Measurements from ENCODE around the gene FILIP1L.

FILIP1L gene

DNA sequence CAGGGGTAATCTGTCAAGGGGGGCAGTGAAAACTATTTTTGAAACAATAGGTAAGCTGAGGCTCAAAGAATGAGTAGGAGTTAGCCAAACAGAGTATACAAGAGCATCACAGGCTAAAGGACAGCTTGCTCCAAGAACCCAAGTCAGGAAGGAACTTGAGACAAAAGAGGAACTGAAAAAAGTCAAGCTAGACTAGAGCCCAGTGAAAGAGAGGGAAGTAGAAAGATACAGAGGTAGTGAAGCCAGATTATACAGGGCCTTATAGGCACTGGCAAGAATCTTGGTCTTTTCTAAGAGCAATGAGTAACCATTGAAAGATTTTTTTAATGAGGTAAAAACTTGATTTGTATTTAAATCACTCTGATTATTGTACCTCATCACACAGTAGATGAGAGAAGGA lies 69.9 kb downstream of the FILIP1L start:
- no peak for DNase-seq

DNA sequence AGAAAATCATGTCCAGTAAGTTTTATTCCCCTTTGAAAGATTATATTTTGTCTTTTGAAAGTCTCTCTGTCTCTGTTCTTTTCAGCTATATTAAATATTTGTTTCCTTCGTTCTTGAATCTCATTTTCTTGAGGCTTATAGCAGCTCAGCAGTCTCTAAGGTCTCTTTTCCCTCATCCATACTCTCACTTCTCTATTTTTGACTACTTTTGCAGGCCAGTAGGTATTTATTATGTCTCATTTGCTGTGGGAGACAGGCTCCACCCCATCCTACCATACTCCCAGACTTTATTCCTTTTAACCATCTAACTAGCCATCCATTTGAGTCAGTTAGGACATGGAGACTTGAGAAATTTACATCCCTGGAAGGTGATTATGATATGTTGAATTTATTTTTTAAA lies 71.0 kb downstream of the FILIP1L start:
- DNase-seq, result no peak

DNA sequence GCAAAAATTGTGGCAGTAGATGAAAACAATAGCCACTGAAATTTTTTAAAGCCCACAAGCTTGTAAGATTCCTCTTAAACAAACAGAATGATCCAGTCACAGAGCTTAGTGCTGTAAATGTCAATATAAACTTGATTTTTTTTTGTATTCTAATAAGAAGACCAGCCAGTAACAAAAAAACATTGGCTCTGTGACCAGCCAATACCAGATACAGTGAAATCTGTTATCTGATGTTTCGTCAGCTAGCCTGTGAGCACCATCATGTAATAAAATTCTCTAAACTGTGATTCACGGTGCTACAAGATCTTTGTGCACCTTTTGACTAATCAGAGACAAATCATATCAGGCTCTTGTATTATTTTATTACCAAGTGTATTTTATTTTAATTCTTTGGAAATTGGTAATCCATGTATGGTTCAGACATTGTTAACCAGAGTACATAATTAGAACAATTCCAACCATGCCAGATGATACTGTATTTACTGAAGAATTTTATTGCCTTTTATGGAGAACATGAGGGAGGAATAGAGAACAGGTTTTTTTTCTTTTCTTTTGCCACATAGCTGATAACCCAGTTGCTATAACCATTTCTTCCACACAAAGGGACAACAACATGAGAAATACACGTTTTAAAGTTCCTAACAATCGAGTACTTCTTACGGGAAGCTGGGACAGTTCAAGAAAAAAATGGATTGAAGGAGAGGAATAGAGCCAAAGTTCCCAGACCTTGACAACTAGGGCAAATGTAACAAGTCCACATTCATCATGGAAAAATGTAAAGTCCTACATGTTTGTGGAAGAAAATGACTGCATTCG lies 71.9 kb downstream of the FILIP1L start:
- no peak for DNase-seq

DNA sequence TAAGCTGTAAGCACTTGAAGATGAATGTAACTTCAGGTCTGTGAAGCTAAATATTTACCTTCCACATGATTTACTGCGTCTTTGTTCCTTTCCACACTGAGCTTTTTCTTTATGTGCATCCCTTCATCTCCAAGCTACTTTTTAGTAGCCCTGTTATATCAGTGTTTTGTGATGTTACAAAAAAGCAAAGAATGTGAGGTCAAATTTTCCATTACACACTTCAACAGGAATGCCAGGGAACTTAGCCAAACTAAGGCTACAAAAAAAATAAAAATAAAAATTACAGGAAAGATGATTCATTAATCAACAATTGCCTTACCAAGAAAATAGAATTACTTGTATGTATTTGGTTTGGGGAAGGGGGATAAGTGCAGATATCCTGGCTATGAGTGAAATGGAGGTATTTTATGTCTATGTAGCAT lies 73.0 kb downstream of the FILIP1L start:
- no peak for DNase-seq

DNA sequence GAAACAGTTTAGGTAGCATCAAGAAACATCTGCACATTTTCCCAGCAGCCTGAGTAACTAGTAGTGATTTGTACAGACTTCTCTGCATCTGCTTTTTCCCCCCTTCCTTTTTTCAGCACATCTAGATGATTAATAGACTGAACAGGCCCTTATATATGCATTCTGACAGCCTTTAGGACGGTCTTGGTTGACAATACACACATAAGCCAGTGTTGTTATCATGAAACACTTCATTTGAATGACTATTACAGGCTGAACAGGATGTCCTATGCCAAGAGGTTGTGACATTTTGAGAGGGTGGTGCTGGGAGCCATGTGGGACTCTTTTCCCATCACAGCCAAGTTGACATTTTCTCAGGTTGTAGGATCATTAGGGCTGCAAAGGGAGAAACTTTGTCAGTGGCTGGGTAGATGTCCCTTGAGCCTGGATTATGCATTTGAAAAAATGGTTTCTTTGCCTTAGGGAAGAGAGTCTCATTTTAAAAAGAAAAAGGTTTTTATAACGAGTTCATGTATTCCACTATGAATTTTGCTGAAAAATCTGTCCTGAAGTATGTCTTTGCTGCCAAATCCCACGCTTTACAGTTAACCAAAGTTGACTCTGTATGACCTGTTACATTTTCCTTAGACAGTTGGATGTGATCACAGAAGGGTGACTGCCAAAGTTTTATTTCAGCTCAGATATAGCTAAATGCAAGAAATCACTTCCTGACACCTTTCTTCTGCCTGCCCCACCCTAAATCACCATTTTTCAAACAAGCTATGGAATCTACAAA lies 73.7 kb downstream of the FILIP1L start:
- no peak for DNase-seq

DNA sequence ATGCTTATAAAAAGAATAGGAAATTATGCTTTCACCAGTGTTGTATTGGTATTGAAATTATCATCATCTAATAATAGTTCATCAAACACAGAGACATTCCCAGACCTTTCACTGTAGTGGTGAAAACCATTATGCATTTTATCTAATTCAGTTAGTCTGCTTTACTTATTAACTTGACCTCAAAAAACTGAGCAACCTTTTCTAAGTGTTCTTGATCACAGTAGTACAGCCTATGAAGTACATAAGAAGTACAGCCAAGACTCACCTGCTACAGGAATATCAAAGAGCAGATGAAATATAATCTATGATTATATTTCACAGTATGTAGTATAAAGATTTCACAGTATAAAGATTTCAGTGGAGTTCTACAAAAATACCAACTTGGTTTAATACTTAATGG lies 75.2 kb downstream of the FILIP1L start:
- no peak for DNase-seq

DNA sequence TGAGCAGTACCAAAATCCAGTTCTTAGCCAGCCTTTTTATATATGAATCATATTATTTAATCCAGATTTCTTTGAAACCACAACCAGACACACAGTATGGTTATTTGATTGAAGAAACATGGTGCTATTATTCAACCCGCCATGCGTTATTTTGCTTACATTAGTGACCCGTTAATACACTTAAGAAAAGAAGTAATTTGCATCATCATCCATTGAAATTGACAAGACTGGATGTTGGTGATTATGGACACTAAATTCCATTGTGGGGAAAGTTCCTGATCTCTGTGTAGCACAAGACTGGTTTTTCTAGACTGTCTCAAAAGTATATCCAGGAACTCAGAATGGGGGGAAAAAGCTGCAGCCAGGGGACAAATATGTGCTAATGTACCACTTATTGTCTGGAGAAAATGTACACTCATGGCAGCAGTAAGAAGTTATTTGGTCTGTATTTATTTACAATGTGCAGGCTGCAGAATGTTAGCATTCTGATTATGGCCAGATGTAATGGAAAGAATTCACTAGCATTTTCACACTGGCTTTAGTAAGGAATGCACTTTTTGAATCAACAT lies 80.3 kb downstream of the FILIP1L start:
- DNase-seq, result no peak

DNA sequence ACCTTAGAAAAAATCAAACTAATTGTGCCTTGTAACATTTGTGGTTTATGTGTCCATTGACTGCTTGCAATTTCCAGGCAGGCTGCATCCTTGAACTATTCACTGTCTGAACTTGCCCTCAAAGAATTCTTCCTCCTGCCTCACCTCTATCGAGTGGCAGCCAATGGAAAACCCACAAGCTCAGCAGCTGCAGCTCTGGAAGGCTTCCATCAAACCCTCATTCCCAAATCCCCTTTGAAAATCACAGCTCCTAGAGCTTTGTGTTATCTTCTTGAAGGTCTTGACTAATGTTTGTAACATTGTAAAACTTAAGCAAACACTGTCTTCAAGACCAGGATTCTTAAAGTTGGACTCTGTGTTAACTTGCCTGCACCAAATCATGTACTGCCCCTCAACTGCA lies 81.1 kb downstream of the FILIP1L start:
- no peak for DNase-seq

DNA sequence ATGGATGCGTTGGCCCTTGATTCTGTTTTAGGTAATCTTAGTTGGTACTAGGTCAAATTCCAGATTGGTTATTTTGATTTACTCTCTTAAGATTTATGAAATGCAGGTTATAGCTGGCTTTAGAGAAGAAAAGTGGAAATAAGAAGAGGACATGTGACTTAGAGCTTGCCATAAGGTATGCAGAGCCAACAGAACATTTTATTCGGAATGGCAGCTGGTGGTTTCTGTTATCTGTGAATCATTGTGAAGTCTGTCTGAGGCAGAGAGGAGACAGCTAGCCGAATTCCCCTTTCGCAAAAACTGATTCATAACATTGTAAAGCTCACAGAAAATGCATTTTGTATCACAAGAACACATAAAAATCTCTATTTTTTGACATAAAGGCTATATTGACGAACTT lies 82.1 kb downstream of the FILIP1L start:
- DNase-seq, result no peak

DNA sequence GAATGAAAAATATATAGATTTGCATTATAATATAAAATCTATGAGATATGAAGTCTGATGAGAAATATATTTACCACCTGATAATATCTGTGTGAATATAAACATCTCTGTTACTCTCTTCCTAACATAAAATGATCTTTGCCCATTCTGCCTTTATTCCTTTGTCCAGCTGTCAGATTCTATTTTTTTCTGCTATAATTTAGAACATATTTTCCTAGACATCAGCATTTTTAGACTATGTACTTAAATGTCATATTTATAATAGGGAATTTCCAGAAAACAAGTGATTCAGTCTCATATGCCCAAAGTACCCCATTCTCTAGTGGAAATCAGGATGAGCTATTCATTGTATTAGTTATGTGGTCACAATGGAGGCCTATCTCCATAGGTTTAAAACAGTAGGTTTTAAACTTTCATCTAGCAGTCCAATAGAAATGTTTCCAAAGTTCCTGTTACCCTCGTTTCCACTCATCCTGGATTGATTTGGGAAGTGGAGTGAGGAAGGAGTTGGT lies 83.3 kb downstream of the FILIP1L start:
- no peak for DNase-seq

DNA sequence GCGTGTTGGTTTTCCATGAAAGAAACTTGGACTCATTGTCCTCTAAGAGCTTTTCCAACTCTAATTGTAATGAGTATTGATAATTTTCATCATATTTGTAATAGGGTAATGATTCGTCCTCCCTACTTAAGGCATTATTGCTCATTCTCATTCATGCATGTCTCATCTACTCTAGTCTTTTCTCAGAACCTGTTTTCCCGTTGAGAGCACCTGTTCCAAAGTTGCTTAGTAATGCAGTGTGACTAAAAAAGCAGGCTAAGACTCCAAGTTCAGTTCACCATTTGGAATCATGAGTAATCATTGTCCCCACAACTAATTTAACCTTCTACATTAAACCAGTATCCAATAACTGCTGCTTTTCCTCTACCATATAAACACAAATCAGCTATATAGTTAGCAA lies 84.0 kb downstream of the FILIP1L start:
- no peak for DNase-seq

DNA sequence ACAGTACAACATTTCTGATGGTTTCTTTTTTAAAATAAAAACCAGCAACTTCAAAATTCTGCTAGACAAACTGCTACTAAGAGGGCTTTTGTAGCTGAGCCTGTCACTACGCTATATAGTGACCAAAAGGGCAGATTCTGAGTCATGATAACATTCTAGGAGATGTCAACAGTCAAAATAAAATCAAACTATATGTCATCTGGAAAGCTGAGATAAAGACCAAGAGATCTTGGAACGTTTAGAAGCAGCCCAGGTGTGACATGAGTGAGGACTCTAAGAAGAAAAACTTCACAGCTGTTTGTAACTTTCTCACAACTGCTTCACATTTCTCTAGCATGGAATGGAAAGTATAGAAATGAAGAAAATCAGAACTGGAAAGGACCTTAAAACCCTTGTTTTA lies 84.6 kb downstream of the FILIP1L start:
- no peak for DNase-seq

DNA sequence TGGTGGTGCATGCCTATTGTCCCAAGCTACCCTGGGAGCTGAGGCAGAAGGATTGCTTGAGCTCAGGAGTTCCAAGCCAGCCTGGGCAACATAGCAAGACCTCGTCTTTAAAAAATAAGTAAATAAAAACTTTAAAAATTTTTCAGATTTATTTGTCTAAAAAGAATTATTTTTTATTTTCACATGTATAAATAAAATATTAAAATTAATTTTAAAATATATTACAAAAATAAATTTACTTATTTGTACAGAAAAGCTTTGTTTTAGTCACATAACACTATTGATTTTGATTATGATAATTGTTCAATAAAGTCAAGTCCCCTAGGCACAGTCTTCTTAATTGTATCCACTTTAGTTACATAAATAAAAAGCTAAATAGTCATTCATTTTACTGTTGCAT lies 85.2 kb downstream of the FILIP1L start:
- no peak for DNase-seq

DNA sequence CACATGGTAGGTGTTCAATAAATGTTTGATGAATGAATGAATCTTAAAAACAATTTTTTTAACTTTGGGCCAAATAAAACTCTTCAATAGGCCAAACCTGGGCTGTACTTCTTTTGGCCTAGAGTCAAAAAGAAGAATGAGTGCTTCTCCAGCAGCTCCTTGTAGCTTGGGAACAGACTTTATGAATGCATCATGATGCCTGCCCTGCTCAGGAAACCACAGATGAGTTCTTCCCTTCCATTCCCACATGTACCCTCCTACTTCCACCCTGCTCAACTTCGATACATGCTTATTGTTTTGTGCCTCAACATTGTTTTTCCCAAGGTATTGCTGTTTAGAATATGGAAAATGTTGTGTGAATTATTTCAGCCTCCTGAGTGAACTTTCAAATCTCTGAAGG lies 87.0 kb downstream of the FILIP1L start:
- DNase-seq, result no peak

DNA sequence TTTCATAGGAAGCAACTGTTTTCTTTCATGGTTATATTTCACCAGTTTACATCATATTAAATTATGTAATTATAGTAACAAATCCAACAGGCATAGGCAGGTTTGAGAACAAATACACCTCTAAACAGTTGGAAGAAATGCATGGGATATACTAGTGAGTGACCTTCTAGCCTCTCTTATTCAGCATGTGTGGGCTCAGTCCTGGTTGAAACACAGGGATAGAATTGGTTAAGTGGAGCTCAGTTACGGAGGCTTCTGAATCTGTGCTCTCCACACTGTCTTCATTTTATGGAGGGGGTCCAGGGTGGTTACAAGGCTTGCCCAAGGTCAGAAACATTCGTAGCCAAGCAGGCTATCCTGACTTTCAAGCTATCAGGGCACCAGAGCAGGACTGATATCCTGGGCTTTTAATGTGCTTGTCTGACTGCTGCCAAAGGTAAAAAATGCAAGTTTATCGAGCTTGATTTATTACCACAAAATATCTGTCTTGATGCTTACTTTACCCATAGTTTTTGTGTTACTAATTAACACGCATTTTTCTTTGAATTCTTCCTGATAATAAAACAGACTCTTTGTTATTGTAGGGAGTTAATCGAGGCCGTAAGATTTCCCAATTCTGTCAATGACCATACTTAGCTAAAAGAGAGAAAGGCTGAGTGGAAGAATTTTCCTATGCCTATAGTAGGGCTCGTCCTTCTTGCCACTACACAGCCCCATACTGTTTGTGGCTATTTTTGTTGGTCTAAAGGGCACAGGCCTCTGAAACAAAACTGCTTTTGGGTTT lies 89.6 kb downstream of the FILIP1L start:
- no peak for DNase-seq

DNA sequence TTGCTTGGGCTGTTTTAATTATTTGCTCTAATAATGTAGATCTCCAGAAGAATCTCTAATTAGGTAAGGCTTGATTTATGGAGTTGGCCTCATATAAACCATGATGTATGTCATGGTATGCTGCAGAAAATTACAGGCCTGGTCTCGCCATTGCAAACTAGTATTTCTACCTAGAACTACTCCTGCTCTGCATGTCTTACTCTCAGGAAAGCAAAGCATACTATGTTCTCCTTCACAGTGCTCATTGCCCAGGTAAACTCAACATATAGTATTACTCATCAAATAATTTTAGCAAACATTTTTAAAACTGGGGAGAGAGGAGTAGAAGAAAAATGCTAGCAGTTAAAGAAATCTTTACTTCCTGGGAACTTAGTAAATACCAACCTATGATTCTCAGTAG lies 90.7 kb downstream of the FILIP1L start:
- no peak for DNase-seq

DNA sequence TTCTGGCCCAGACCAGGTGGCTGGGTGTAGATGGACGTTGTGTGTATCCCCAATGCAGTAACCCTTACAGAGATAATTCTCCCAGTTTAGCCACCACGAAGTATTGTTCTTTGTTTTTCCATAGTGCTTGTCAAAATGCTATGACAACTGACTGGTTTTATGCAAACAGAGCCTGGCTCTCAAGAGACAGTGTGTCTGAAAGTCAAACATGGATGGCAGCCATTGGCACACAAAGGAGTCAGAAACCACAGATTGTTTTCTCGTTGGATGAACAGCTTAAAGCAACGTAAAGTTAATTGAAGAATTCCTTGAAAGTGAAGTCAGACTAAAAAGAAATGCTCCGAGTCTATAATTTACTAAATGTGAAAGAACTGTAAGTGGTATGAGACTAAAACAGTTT lies 91.2 kb downstream of the FILIP1L start:
- no peak for DNase-seq

DNA sequence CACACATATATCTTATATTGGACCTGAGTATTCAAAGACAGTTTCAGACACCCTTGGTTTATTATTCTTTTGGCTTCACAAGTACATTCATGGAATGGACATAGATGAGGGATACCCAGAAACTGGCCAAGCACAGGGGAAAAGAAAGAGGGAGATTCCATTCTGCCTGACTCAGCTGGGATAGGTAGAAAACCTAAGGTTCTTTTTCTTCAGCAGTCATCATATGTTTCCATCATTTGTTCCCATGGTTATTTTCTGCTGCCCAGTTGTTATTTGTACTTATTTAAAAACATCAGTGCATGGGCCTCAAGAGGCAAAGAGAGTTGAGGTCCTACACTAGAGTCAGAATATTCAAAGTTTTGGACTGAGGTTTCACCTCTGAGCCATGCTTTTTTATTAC lies 91.8 kb downstream of the FILIP1L start:
- DNase-seq, result no peak

DNA sequence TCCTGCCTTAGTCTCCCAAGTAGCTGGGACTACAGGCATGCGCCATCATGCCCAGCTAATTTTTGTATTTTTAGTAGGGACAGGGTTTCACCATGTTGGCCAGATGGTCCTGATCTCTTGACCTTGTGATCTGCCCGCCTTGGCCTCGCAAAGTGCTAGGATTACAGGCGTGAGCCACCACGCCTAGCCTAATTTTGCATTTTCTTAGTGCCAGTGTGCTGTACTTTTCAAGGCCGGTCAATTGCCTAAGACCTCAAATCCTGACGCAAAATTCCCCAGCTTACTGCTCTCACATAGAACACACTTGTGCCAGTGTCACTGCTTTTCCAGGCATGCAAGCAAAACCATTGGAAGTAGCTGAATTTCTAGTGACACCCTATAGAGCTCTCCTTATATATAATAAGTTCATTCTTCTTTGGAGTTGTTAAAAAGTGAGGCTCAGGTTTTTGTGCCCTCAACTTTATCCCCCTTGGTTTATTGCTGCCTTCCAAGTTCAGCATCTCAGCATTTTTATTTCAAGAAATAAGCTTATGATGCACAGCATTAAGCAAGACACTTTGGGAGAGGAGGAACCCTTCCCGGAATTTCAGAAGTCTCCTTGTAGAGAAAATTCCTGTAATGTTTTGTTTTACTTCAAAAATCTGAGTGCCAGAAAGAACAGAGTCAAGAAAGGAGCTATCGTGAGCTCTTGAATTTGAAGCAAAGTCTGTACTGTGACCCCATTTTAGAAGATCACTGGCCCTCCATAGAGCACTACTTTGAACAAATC lies 93.2 kb downstream of the FILIP1L start:
- DNase-seq, result no peak

DNA sequence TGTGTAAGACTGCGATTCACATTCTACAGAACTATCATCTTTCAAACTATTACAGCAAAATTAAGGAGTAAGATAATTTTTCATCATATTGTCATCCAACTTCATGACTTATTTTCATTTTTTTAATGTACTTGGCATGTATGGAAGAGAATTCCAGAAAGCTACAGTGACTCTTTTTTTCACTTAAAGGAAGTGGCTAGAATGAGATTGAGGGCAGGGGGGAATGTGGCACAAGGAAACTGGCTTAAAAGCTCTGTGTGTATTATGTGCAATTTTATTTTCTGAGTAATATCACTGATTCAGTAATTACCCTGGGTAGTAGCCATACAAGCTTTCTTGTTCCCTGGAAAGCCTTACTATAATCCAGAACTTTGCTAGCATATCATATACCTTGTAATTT lies 94.6 kb downstream of the FILIP1L start:
- DNase-seq, result no peak

DNA sequence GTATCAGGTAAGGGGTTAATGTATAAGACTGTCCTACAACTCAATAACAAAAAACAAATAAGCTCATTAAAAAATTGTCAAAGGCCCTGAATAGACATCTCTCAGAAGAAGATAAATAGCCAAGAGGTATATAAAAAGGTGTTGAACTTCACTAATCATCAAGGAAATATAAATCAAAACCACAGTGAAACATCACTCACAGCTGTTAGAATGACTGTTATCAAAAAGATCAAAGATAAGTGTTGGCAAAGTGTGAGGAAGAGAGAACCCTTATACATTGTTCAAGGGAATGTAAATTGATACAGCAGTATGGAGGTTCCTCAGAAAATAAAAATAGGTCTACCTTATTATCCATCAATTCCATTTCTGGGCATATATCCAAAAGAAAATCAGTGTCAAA lies 95.5 kb downstream of the FILIP1L start:
- DNase-seq, result no peak

Data from hypothalamus (tissue), 51 donors.